Thoracic aorta (tissue), 2 donors: Measurements from ENCODE around the gene FYB1. TPM values are rescaled to one million over a fixed set of nuclear protein-coding genes. Genes with fewer than 3 reads are reported as not detected.

ENCODE experiments used
- ATAC-seq: fragments of 150-250 bp; one replicate; pipeline ENCODE4 v1.8.0; 2017; ENCODE audit warnings: low read depth; ENCODE audit not compliant: insufficient number of reproducible peaks, low FRiP score
- DNase-seq: peaks from one replicate; pipeline ENCODE4 v3.0.0-alpha.2; 2020; ENCODE audit warnings: low spot score
- H3K27ac ChIP-seq, 2 donors: fragments of 200-600 bp; sonication (generic); 1 replicate in 1 of 2; 2 replicates in 1 of 2; pipeline ENCODE4 v1.5.1; 2016; ENCODE audit warnings: mild to moderate bottlenecking in 2 of 2, moderate library complexity in 2 of 2
- H3K27me3 ChIP-seq: fragments of 200-600 bp; sonication (generic); replicated peaks from 2 replicates; pipeline ENCODE4 v1.6.0; 2016; ENCODE audit warnings: mild to moderate bottlenecking; ENCODE audit not compliant: insufficient read depth
- H3K36me3 ChIP-seq: fragments of 200-600 bp; sonication (generic); one replicate; pipeline ENCODE4 v1.5.1; 2016
- H3K4me1 ChIP-seq, 2 donors: fragments of 200-600 bp; sonication (generic); 1 replicate in 1 of 2; 2 replicates in 1 of 2; pipeline versions ENCODE4 v1.5.1 to v1.6.0; 2016; ENCODE audit warnings: low read depth in 2 of 2, mild to moderate bottlenecking in 1 of 2; ENCODE audit not compliant: control insufficient read depth in 1 of 2
- H3K4me3 ChIP-seq: fragments of 200-600 bp; sonication (generic); 2 replicates; pipeline ENCODE4 v1.5.1; 2016; ENCODE audit warnings: mild to moderate bottlenecking
- H3K9me3 ChIP-seq: fragments of 200-600 bp; sonication (generic); 2 replicates; pipeline ENCODE4 v1.5.1; 2016
- CTCF ChIP-seq: fragments of 200-600 bp; sonication (generic); IDR thresholded peaks from one replicate; pipeline ENCODE4 v1.5.1; 2019; ENCODE audit warnings: antibody characterized with exemption
- total RNA-seq, 2 donors: library from RNA; depleted of rRNA; stranded (reverse); fragments of >200 nt; gene quantifications; one replicate each; pipeline versions ENCODE4 v1.1.0 to v1.2.3, GENCODE V29; 2016

Gene FYB1
- total RNA-seq, 2 donors from 2014 or later = 12.9 to 29.8 TPM

GRCh38 chr5:39220280-39221030 lies 1.1 kb upstream of the FYB1 start:
- H3K4me1 ChIP-seq = peaks cover 0 to 5% of the 10 kb centered on the region in 2 donors
- no peak for TF ChIP-seq CTCF
- H3K27me3 ChIP-seq = no peaks in the 10 kb centered on the region
- no peak for ATAC-seq
- no peaks in the 10 kb centered on the region for H3K36me3 ChIP-seq
- H3K27ac ChIP-seq = no peak overlapping the region
- DNase-seq = no peak
- no peak overlapping the region for H3K4me3 ChIP-seq
- no peaks in the 10 kb centered on the region for H3K9me3 ChIP-seq

DNA sequence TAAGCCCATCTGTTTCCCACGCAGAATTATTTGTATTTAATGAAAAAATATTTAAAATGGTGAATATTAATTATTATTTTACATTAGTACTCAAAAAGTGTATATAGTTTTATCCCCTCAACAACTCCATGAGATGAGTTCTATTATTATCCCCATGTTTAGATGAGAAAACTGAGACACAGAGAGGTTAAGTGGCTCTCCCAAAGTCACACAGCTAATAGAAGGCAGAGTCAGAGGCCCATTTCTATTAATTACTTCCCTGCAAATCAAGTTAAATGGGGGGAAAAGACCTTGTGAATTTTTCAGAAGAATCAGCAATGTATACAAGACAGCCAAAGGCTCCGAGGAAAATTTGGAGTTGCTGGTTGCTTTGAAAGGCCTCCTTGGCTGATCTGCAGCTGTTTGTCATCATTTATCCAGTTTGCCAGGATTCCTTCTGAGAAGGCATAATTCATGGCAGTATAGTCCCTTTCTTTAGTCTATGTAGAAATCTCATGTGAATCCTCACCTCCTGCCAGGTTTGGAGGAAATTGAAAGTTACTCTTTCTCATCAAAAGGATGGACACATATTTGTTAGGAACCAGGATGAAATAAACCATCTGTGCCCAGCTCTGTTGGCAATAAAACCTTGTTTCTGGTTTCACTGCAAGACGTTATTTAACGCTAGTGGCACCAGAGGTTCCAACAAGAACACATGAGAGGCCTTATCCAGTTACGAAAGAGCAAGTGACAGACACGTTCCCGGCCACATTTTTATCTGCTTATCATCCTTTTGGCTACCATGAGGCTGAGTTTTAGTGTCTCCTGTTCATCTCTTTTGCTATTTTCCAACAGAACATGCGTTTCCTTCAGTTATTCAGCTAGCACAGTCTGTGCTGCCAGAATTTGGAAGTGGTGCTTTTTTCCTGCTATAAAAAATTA lies 621 bp downstream of the FYB1 start:
- no peaks in the 10 kb centered on the region for H3K36me3 ChIP-seq
- H3K9me3 ChIP-seq = no peaks in the 10 kb centered on the region
- no peak for DNase-seq
- no peak overlapping the region for H3K27ac ChIP-seq
- no peaks in the 10 kb centered on the region for H3K27me3 ChIP-seq
- peaks cover 0 to 5% of the 10 kb centered on the region in 2 donors for H3K4me1 ChIP-seq
- no peak for ATAC-seq
- peak overlapping the region; percentile 50 for H3K4me3 ChIP-seq
- TF ChIP-seq CTCF = no peak

DNA sequence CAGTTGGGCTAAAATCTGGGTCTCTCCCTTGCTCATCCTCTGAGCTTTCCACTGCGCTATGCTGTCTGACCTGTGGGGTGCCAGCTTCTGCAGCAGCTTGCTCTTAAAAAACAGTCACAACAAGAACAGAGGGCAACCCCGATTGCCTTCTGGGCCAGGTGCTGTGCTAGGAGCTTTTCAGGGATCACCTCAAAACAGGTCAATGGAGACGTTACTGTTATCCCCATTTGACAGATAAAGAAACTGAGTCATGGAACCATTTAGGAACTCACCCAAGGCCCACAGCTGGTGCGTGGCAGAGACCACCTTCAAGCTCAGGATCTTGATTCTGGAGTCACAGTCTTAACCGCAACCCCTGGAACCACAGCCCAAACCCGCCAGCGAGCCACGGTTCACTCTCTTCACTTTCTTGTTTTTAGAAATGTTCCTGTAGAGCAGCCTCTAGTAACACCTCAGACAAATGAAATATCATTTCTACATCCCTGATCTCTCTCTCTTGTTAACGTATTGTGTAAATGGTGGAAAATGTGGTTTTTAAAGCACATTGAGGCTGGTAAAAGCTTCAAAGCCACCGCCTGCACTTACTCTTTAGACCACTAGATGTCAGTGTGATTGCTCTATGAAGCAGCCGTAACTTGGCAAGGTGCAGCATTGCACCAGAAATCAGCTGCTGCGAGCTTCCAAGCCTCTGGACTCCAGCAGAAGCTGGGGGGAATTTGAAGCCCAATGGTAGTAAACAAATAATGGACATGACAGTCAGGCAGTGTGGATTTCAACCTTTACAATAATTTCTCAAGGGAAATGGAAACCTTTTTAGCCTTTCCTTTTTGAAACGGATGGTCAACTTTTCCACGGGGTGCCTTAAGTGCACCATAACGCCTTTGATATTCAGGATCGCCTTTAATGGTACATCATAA lies 1.7 kb downstream of the FYB1 start:
- Histone ChIP-seq H3K4me3 (peak overlapping the region; percentile 1), H3K27ac (no peak overlapping the region)
- ATAC-seq = peak; percentile 63

GRCh38 chr5:39216631-39217030 lies 2.7 kb downstream of the FYB1 start:
- ATAC-seq (no peak), DNase-seq (no peak)
- Histone ChIP-seq H3K27ac (no peak overlapping the region), H3K4me3 (no peak overlapping the region), H3K9me3 (no peaks in the 10 kb centered on the region), H3K4me1 (peaks cover 0 to 5% of the 10 kb centered on the region in 2 donors), H3K36me3 (no peaks in the 10 kb centered on the region), H3K27me3 (no peaks in the 10 kb centered on the region)
- TF ChIP-seq CTCF = no peak

More for the DNA sequence above, 1.7 kb downstream of the FYB1 start:
- Histone ChIP-seq H3K27me3 (no peaks in the 10 kb centered on the region), H3K4me1 (peaks cover 0 to 5% of the 10 kb centered on the region in 2 donors), H3K9me3 (no peaks in the 10 kb centered on the region), H3K36me3 (no peaks in the 10 kb centered on the region)
- peak; percentile 95 for TF ChIP-seq CTCF
- DNase-seq = peak; percentile 48
